Bronchial epithelial cell (primary cell): Measurements from ENCODE around the gene ITGA3. TPM values are rescaled to one million over a fixed set of nuclear protein-coding genes. Genes with fewer than 3 reads are reported as not detected.

Source experiments
- DNase-seq: peaks from one replicate; pipeline ENCODE4 v3.0.0-alpha.2; 2010; ENCODE audit warnings: low read depth
- FAIRE-seq: peaks from 2 replicates; lab custom pipeline; 2011; peaks lifted over from hg19 to GRCh38; lab: Jason Lieb, UNC
- H3K27me3 ChIP-seq: 2 replicates; pipeline ENCODE4 v1.5.1; 2011; ENCODE audit warnings: low read length; ENCODE audit not compliant: control insufficient read depth, insufficient read depth
- H3K36me3 ChIP-seq: 2 replicates; pipeline ENCODE4 v1.5.1; 2011; ENCODE audit warnings: low read length; ENCODE audit not compliant: control insufficient read depth, insufficient read depth
- H3K4me3 ChIP-seq: 2 replicates; pipeline ENCODE4 v1.5.1; 2011; ENCODE audit warnings: mild to moderate bottlenecking, low read depth, low read length, control low read depth
- CTCF ChIP-seq: IDR thresholded peaks from 2 replicates; pipeline ENCODE4 v1.5.1; 2011; ENCODE audit warnings: mild to moderate bottlenecking, moderate library complexity, low read length, control low read depth, inconsistent platforms; ENCODE audit not compliant: insufficient read depth, severe bottlenecking
- total RNA-seq: library from RNA; depleted of rRNA; stranded (reverse); fragments of >200 nt; gene quantifications from 2 replicates; pipeline ENCODE4 v1.2.1, GENCODE V29; 2014

The ITGA3 gene
- total RNA-seq, 1 donor from 2014 or later: 633 TPM

- no peak overlapping the region for H3K4me3 ChIP-seq
- TF ChIP-seq CTCF: no peak
- DNase-seq (no peak), FAIRE-seq (no peak)
- H3K27me3 ChIP-seq: peaks cover 1% of the 10 kb centered on the region
- no peaks in the 10 kb centered on the region for H3K36me3 ChIP-seq
Measured at GRCh38 chr17:50024808-50025207, 31.1 kb upstream of the ITGA3 start.

- no peak for FAIRE-seq
- no peak overlapping the region for H3K4me3 ChIP-seq
- no peak for TF ChIP-seq CTCF
- peaks cover 1% of the 10 kb centered on the region for H3K27me3 ChIP-seq
- DNase-seq: no peak
- no peaks in the 10 kb centered on the region for H3K36me3 ChIP-seq
Measured at GRCh38 chr17:50026046-50026675, 29.7 kb upstream of the ITGA3 start.

GRCh38 chr17:50026837-50027171, 29.1 kb upstream of the ITGA3 start:
- peak overlapping the region; percentile 27 for H3K4me3 ChIP-seq
- H3K27me3 ChIP-seq: no peaks in the 10 kb centered on the region
- FAIRE-seq (peak; percentile 99), DNase-seq (peak; percentile 89)
- H3K36me3 ChIP-seq: no peaks in the 10 kb centered on the region
- peak; percentile 91 for TF ChIP-seq CTCF

GRCh38 chr17:50027172-50027880, 28.6 kb upstream of the ITGA3 start:
- Histone ChIP-seq H3K36me3 (no peaks in the 10 kb centered on the region), H3K4me3 (peak overlapping the region; percentile 27), H3K27me3 (no peaks in the 10 kb centered on the region)
- FAIRE-seq: peak; percentile 98
- TF ChIP-seq CTCF: no peak
- peak; percentile 99 for DNase-seq

GRCh38 chr17:50027881-50028735, 27.8 kb upstream of the ITGA3 start:
- no peak for TF ChIP-seq CTCF
- Histone ChIP-seq H3K27me3 (no peaks in the 10 kb centered on the region), H3K4me3 (no peak overlapping the region), H3K36me3 (no peaks in the 10 kb centered on the region)
- DNase-seq (peak; percentile 94), FAIRE-seq (no peak)
